Upper lobe of left lung (tissue), 6 donors: Measurements from ENCODE around the gene RPS6KL1. TPM values are rescaled to one million over a fixed set of nuclear protein-coding genes. Genes with fewer than 3 reads are reported as not detected.

Source experiments
- ATAC-seq, 2 donors: fragments of 200-7000 bp; cut with Tn5 transposase; one replicate each; pipeline ENCODE4 v1.9.1; 2022; ENCODE audit warnings: mild to moderate bottlenecking in 2 of 2, moderate library complexity in 2 of 2; ENCODE audit not compliant: low FRiP score in 2 of 2
- DNase-seq, 2 donors: peaks; one replicate each; pipeline ENCODE4 v3.0.0-alpha.2; 2019 to 2020
- H3K27ac ChIP-seq, 4 donors: fragments of 200-600 bp; sonication (generic); one replicate each; pipeline ENCODE4 v1.5.1; 2016 to 2019
- H3K27me3 ChIP-seq, 4 donors: fragments of 200-600 bp; sonication (generic); one replicate each; pipeline ENCODE4 v1.5.1; 2017 to 2019
- H3K36me3 ChIP-seq, 4 donors: fragments of 200-600 bp; sonication (generic); one replicate each; pipeline ENCODE4 v1.5.1; 2016 to 2019
- H3K4me1 ChIP-seq, 4 donors: fragments of 200-600 bp; sonication (generic); one replicate each; pipeline ENCODE4 v1.5.1; 2018 to 2019
- H3K4me3 ChIP-seq, 4 donors: fragments of 200-600 bp; sonication (generic); one replicate each; pipeline ENCODE4 v1.5.1; 2017 to 2019; ENCODE audit warnings: mild to moderate bottlenecking in 2 of 4, moderate library complexity in 1 of 4
- H3K9me3 ChIP-seq, 4 donors: fragments of 200-600 bp; sonication (generic); one replicate each; pipeline ENCODE4 v1.5.1; 2018 to 2019
- EP300 ChIP-seq, 4 donors: sonication (generic); formaldehyde crosslinking; IDR thresholded peaks; one replicate each; pipeline ENCODE4 v1.5.1; 2017; ENCODE audit warnings: antibody characterized with exemption in 4 of 4, control low read depth in 2 of 4
- POLR2A ChIP-seq, 4 donors: fragments of 450-650 bp; IDR thresholded peaks; one replicate each; pipeline ENCODE4 v1.5.1; 2016 to 2017; ENCODE audit warnings: antibody characterized with exemption in 4 of 4, mild to moderate bottlenecking in 2 of 4
- POLR2AphosphoS5 ChIP-seq, 2 donors: sonication (generic); formaldehyde crosslinking; IDR thresholded peaks; one replicate each; pipeline ENCODE4 v1.5.1; 2017; ENCODE audit warnings: antibody characterized with exemption in 2 of 2
- WGBS, 2 donors: methylation state at CpG; one replicate each; pipeline ENCODE4 v1.1.5; 2017 to 2018; 5-methylcytosine and 5-hydroxymethylcytosine counted together
- total RNA-seq, 6 donors: library from RNA; depleted of rRNA in 4 of 6; stranded (reverse); fragments of >200 nt in 4 of 6; gene quantifications; one replicate each; pipeline versions ENCODE4 v1.1.0 to v1.2.1, GENCODE V29; 2016 to 2021
- TF ChIP-seq, protein P1 (sequence below), 6 experiments: fragments of 450-650 bp in 4 of 6; fragments of 200-600 bp in 2 of 6; sonication (generic) in 2 of 6; IDR thresholded peaks; one replicate each; pipeline ENCODE4 v1.5.1; 2016 to 2019; ENCODE audit warnings: antibody characterized with exemption in 6 of 6
- donor health status: DM: no; HTN: no; CAD: no; lungs with moderate emphysema.
- donor health status: DM: no; HTN: yes; CAD: no; lungs with severe emphysema.

The RPS6KL1 gene
- total RNA-seq, 6 donors from 2014 or later = 3.4 to 29.3 (median 7.3) TPM

DNA sequence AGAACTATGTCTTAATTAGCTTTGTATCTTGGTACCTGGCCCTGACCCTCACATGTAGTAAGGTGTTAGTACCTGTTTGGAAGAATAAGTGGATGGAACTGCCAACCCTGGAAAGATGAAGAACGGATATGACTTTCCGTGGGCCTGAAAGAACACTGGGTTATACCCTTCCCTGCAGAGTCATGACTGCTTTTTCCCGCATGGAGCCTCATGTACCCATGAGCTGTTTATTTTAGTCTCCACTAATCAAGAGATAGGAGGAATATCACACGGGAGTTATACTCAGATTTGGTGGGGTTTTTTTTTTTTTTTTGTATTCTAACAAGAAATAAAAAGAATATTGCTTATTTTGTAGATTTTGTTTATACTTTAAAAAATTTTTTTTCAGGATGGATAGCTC lies 25.4 kb downstream of the RPS6KL1 start:
- ATAC-seq (no peak), DNase-seq (no peak)
- Histone ChIP-seq H3K9me3 (no peaks in the 10 kb centered on the region), H3K27ac (no peak overlapping the region), H3K4me3 (no peak overlapping the region), H3K27me3 (no peaks in the 10 kb centered on the region), H3K36me3 (peaks cover 92 to 100% (median 97%) of the 10 kb centered on the region in 4 donors), H3K4me1 (peaks cover 3 to 5% (median 4%) of the 10 kb centered on the region in 4 donors)
- TF ChIP-seq POLR2AphosphoS5 (IDR thresholded peaks at IDR 0.05) (no peak), POLR2A (IDR thresholded peaks at IDR 0.05) (no peak), EP300 (IDR thresholded peaks at IDR 0.05) (no peak)
- TF ChIP-seq, protein P1, sequence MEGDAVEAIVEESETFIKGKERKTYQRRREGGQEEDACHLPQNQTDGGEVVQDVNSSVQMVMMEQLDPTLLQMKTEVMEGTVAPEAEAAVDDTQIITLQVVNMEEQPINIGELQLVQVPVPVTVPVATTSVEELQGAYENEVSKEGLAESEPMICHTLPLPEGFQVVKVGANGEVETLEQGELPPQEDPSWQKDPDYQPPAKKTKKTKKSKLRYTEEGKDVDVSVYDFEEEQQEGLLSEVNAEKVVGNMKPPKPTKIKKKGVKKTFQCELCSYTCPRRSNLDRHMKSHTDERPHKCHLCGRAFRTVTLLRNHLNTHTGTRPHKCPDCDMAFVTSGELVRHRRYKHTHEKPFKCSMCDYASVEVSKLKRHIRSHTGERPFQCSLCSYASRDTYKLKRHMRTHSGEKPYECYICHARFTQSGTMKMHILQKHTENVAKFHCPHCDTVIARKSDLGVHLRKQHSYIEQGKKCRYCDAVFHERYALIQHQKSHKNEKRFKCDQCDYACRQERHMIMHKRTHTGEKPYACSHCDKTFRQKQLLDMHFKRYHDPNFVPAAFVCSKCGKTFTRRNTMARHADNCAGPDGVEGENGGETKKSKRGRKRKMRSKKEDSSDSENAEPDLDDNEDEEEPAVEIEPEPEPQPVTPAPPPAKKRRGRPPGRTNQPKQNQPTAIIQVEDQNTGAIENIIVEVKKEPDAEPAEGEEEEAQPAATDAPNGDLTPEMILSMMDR (IDR thresholded peaks at IDR 0.05) = no peak
- WGBS, 2 donors = 83 to 85% methylated on average over 4 of the region's 4 CpGs

DNA sequence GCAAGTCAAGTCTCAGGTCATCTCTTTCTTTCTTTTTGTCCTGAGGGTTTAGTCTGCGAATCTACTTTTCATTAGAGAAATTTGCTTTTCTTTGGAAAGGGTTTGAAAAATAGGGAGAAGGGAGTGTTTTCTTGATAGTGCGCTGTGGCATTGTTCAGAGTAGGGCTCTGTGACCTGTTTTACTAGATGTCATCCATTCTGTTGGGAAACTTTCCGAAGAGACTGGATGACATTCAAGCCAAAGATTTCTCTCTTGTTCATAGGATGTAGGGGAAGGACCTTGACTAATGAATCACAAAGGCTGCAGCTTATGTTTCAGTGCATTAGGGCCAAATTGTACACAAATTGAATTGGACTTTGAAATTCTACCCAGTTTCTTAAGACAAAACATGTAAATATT lies 26.7 kb downstream of the RPS6KL1 start:
- H3K27me3 ChIP-seq = no peaks in the 10 kb centered on the region
- no peak overlapping the region for H3K27ac ChIP-seq
- H3K9me3 ChIP-seq = no peaks in the 10 kb centered on the region
- peaks cover 81 to 100% (median 94%) of the 10 kb centered on the region in 4 donors for H3K36me3 ChIP-seq
- peaks cover 4 to 10% (median 4%) of the 10 kb centered on the region in 4 donors for H3K4me1 ChIP-seq
- no peak for TF ChIP-seq POLR2AphosphoS5 (IDR thresholded peaks at IDR 0.05)
- TF ChIP-seq EP300 (IDR thresholded peaks at IDR 0.05) = no peak
- no peak for TF ChIP-seq POLR2A (IDR thresholded peaks at IDR 0.05)
- TF ChIP-seq, protein P1 (IDR thresholded peaks at IDR 0.05) = no peak
- H3K4me3 ChIP-seq = no peak overlapping the region
- DNase-seq (no peak), ATAC-seq (no peak)
- WGBS, 2 donors = 94 to 96% methylated on average over 3 of the region's 3 CpGs

DNA sequence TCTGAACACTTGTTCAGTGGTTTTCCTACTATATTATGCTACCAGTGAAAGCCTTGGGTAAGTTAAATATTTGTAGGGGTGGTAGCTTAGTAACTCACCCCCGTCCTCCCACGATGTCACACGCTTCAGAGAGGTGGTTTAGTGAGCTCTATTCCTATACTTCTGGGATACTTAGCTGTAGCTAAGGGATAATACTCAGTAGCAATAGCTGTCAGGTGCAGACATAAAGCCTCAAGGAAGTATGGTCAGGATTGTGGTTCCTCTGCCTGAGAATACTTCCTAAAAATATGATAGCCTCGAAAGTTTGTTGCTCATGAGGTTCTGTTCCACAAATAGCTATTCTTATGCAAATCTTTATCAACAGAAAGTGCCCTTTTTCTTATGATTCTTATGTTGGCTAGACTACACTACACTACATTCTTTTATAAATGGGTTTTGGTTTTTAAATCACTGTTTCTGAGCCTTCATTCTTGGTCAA lies 29.4 kb downstream of the RPS6KL1 start:
- no peaks in the 10 kb centered on the region for H3K27me3 ChIP-seq
- no peak for TF ChIP-seq POLR2A (IDR thresholded peaks at IDR 0.05)
- H3K4me3 ChIP-seq = no peak overlapping the region
- H3K4me1 ChIP-seq = peaks cover 4 to 11% (median 6%) of the 10 kb centered on the region in 4 donors
- ATAC-seq = peak in 1 of 2 donors; percentile 38
- H3K36me3 ChIP-seq = peaks cover 59 to 100% (median 85%) of the 10 kb centered on the region in 4 donors
- WGBS, 2 donors = 71% methylated on average over 2 to 4 of the region's 4 CpGs
- no peaks in the 10 kb centered on the region for H3K9me3 ChIP-seq
- DNase-seq = no peak
- no peak overlapping the region for H3K27ac ChIP-seq

DNA sequence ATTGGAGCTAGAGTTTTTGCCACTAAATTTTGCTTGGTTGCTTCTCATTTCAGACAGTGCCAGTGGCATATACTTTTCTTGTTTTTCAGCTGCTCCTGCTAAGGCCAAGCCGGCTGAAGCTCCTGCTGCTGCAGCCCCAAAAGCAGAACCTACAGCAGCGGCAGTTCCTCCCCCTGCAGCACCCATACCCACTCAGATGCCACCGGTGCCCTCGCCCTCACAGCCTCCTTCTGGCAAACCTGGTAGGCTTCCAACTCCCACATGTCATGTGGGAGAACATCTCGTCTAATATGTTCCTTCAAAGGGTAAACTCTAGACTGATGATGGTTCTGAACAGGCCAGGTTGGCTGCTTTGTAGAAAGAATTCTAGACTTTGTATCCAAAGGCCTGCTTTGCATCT lies 30.3 kb downstream of the RPS6KL1 start:
- no peak for TF ChIP-seq POLR2AphosphoS5 (IDR thresholded peaks at IDR 0.05)
- no peak for TF ChIP-seq POLR2A (IDR thresholded peaks at IDR 0.05)
- TF ChIP-seq EP300 (IDR thresholded peaks at IDR 0.05) = no peak
- TF ChIP-seq, protein P1 (IDR thresholded peaks at IDR 0.05) = no peak
- peaks cover 4 to 16% (median 10%) of the 10 kb centered on the region in 4 donors for H3K4me1 ChIP-seq
- H3K27me3 ChIP-seq = no peaks in the 10 kb centered on the region
- no peak overlapping the region for H3K4me3 ChIP-seq
- no peak for ATAC-seq
- no peak for DNase-seq
- peaks cover 50 to 94% (median 77%) of the 10 kb centered on the region in 4 donors for H3K36me3 ChIP-seq
- no peak overlapping the region for H3K27ac ChIP-seq
- no peaks in the 10 kb centered on the region for H3K9me3 ChIP-seq
- WGBS, 2 donors = 79 to 81% methylated on average over 5 of the region's 5 CpGs

DNA sequence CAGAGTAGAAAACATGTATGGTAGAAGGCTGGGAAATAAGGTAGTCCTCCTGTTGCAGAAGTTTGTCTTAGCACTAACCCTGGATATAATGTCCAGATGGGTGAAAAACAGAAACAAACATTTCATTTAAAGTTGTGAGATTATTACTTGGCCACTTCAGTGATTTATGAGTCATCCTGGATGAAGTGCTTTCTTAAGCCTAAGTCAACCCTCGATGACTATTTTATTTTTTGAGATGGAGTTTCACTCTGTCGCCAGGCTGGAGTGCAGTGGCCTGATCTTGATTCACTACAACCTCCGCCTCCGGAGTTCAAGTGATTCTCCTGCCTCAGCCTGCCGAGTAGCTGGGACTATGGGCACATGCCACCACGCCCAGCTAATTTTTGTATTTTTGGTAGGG lies 31.2 kb downstream of the RPS6KL1 start:
- ATAC-seq = peak in 1 of 2 donors; percentile 43
- WGBS, 2 donors = 65 to 80% methylated on average over 4 to 6 of the region's 6 CpGs

DNA sequence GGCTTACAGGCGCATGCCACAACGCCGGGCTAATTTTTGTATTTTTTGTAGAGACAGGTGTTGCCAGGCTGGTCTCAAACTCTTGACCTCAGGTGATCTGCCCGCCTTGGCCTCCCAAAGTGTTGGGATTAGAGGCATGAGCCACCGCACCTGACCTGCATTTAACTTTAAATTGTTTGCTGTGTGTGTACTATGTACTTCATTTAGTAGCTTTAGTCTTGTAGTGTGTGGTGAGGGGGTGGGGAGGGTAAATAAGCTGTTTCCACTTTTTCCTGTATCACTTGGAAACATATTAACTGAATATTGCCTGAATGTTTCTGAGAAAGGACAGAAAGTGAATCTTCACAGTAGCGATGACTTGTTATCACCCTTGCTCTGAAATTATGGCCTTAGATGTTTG lies 32.8 kb downstream of the RPS6KL1 start:
- H3K36me3 ChIP-seq = peaks cover 31 to 85% (median 53%) of the 10 kb centered on the region in 4 donors
- TF ChIP-seq EP300 (IDR thresholded peaks at IDR 0.05) = no peak
- TF ChIP-seq POLR2A (IDR thresholded peaks at IDR 0.05) = no peak
- TF ChIP-seq POLR2AphosphoS5 (IDR thresholded peaks at IDR 0.05) = no peak
- TF ChIP-seq, protein P1 (IDR thresholded peaks at IDR 0.05) = no peak
- no peak for ATAC-seq

More for the DNA sequence above, 31.2 kb downstream of the RPS6KL1 start:
- Histone ChIP-seq H3K9me3 (no peaks in the 10 kb centered on the region), H3K27ac (no peak overlapping the region), H3K36me3 (peaks cover 43 to 85% (median 69%) of the 10 kb centered on the region in 4 donors), H3K4me3 (no peak overlapping the region), H3K27me3 (no peaks in the 10 kb centered on the region), H3K4me1 (peaks cover 8 to 18% (median 10%) of the 10 kb centered on the region in 4 donors)
- DNase-seq = peak in 1 of 2 donors; percentile 70
- no peak for TF ChIP-seq POLR2A (IDR thresholded peaks at IDR 0.05)
- no peak for TF ChIP-seq EP300 (IDR thresholded peaks at IDR 0.05)

More for the DNA sequence above, 32.8 kb downstream of the RPS6KL1 start:
- Histone ChIP-seq H3K4me1 (peaks cover 13 to 28% (median 23%) of the 10 kb centered on the region in 4 donors), H3K27me3 (no peaks in the 10 kb centered on the region), H3K27ac (no peak overlapping the region), H3K9me3 (no peaks in the 10 kb centered on the region), H3K4me3 (no peak overlapping the region)
- 93% methylated on average over 6 of the region's 6 CpGs for WGBS, 2 donors
- DNase-seq = no peak
